NOMO-1 treated with dmso at 0.1 percent for 144 hours (cell line): ENCODE data around the gene ATP6V1G1.

Experiments
- DNase-seq: peaks from one replicate; lab custom pipeline; 2025; ENCODE audit not compliant: unreplicated experiment; lab: John Stamatoyannopoulos, UW

ATP6V1G1 gene, protein sequence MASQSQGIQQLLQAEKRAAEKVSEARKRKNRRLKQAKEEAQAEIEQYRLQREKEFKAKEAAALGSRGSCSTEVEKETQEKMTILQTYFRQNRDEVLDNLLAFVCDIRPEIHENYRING

GRCh38 chr9:114587345-114588202 lies at the start of gene ATP6V1G1:
Gene ATP6V1G1, plus strand, starts transcription at chr9:114587769. Its CDS starts 70 bp downstream, at chr9:114587839.
- peak; percentile 96 for DNase-seq

GRCh38 chr9:114538241-114538640 lies 49.3 kb upstream of the ATP6V1G1 start:
- DNase-seq = no peak

GRCh38 chr9:114539701-114540380 lies 47.7 kb upstream of the ATP6V1G1 start:
- DNase-seq = no peak

- no peak for DNase-seq
Measured at GRCh38 chr9:114545055-114545454, 42.5 kb upstream of the ATP6V1G1 start.

DNA sequence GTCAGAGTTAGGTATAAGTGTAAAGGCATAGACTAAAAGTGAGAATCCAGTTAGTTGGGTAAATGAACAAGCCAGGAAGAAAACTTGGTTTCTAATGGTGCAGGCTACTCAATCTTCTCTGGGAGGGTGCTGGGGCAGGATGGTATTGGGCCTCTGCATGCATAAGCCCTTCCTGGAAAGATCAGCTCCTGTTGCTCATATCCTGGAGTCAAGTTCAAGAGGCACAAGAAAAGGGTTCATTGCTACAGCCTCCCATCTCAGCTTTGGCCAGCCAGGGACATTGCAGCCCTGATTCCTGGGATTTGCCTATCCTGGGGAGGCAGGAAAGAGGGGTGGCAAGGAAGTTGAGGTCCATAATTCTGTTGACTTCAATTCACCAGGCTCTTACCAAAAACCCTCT lies 40.7 kb upstream of the ATP6V1G1 start:
- DNase-seq = no peak

GRCh38 chr9:114549697-114550330 lies 37.8 kb upstream of the ATP6V1G1 start:
- peak; percentile 14 for DNase-seq

GRCh38 chr9:114551750-114552685 lies 35.6 kb upstream of the ATP6V1G1 start:
- no peak for DNase-seq

- no peak for DNase-seq
Measured at GRCh38 chr9:114552706-114553105, 34.9 kb upstream of the ATP6V1G1 start.

GRCh38 chr9:114553202-114553601 lies 34.4 kb upstream of the ATP6V1G1 start:
- no peak for DNase-seq

DNA sequence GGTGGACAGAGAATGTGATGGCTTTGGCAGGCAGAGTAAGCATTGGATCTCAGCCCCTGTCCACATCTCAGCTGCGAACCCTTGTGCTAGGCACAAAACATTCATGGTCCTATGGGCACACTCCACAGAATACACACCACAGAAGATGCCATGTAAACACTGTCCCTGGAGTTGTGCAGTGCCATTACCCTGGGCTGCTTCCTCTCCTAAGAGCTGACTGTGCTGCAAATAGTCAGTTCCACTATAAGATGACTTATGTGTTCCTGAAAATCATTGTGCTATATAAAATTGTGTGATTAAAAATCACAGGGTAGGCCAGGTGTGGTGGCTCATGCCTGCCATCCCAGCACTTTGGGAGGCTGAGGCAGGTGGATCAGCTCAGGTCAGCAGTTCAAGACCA lies 31.9 kb upstream of the ATP6V1G1 start:
- DNase-seq = no peak

DNA sequence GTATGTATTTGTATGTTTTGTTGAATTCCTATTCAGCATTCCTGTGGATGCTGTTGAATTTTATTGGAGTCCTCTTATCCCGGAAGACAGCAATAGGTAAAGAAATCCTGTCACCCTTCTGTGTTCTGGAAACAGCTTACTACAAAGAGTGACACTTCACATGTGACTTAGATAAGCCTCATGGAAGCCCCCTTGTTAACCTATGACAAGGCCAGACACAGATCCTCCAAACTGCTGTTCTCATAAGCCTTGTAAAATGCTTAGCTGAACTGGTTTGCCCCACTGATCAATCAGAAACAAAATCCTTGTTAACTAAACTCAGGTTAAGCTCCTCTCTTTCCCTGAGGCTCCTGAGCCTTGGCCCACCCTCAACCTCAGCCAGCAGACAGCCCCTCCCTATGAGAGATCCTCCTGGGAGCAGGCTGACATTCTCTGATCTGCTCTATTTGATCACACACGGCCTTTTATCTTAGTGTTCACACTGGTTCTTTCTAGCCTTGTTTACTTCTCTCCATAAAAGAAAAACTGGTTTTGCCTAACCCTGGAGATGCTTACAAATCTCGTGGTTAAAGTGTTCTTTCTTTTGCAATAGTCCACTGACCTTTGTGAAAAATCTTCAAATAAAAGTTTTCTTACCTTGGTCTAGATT lies 29.4 kb upstream of the ATP6V1G1 start:
- DNase-seq = no peak

DNA sequence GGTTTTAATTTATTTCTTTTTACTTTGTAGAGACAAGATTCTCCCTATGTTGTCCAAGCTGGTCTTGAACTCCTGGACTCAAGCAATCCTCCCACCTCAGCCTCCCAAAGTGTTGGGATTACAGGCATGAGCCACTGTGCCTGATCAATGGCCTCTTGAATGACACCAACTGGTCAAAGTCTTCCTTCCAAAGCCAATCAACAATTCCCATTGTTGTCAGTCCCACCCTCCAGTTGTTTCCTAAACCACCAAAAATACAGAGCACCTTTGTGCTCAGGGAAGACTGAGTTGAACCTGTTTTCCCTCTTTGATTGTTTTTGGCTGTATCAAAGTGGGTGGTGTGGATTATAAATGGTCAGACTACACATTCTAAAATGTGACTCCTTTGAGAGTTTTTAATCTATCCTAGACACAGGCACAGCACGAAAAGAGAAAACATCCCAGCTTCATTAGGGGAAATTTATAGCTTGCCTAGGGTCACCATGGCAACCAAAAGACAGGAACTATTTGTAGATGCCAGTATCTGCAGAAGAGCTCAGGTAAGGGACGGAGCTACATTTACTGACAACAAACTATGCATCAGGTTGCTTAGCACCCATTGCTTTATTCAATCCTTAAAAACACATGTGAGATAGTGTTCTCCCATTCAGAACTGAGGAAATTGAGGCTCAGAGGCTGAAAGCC lies 27.6 kb upstream of the ATP6V1G1 start:
- DNase-seq = peak; percentile 6

GRCh38 chr9:114560956-114561355 lies 26.6 kb upstream of the ATP6V1G1 start:
- DNase-seq = no peak

GRCh38 chr9:114561771-114562170 lies 25.8 kb upstream of the ATP6V1G1 start:
- no peak for DNase-seq

DNA sequence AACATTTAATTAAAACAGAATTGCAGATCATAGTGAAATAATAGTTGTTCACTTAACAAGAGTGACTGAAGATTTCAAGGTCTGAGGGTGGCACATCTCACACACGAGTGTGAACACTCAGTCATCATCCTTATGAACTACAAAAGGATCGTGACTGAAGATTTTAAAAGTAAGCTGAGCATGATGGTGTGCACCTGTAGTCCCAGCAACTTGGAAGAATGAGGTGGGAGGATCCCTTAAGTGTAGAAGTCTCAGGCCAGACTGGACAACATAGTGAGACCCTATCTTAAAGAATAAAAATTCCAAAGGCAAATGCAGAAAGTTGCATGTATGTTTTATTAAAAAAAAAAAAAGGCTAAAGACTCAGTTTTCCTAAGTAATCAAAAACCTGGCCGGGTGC lies 22.4 kb upstream of the ATP6V1G1 start:
- no peak for DNase-seq

DNA sequence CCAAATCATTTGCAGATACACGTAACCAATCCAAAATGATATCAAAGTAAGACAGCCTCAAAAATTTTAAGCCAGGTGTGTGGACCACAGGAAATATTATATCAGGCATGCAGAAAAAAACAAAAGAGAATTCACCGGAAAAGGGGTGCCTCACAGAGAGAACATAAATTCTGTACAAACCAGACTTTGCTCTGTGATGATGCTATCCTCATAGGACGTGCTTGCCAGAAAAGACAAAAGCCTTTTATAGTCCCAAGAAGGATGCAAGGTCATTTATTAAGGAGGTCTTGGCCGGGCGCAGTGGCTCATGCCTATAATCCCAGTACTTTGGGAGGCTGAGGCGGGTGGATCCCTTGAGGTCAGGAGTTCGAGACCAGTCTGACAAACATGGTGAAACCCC lies 16.8 kb upstream of the ATP6V1G1 start:
- no peak for DNase-seq

- no peak for DNase-seq
Measured at GRCh38 chr9:114571391-114571790, 16.2 kb upstream of the ATP6V1G1 start.

GRCh38 chr9:114572199-114572598 lies 15.4 kb upstream of the ATP6V1G1 start:
- DNase-seq = no peak

DNA sequence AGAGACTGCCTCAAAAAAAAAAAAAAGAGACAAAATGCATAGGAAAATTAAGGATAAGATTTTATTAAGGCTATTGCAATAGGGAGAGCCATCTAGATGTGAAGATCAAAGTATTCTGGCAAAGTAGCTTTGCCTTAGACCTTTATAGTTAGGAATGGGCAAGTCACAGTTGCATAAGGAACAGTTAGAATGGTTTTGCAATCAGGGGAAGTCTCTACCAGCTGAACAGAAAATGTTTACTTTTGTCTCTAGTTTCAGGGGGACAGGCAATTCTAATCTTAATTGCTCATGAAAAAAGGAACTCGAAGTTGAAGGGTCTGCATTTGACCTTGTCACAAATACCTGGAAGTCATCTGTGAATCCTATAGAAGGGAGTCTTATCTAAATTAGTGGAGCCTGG lies 13.1 kb upstream of the ATP6V1G1 start:
- peak; percentile 37 for DNase-seq
